ENCODE measurements around the gene FDPS.

DNA sequence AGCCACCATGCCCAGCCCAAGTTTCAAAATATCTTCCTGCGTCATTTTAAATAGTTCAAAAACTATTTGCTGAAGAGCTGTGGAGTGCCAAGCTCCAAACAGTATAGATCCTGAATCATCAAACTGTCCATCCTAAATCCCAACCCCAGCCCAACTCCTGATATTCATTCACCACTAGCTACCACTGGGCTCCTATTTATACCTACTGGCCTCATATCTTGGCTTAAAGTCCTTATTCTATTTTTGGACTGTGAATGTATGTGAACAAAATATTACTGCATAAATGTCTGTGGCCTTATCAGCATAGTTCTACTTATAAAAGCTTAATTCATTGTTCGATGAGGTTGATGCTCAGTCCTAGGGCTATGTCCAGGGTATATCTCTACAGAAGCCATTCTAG, 41.3 kb upstream of the FDPS start:
- TF ChIP-seq, protein P1, sequence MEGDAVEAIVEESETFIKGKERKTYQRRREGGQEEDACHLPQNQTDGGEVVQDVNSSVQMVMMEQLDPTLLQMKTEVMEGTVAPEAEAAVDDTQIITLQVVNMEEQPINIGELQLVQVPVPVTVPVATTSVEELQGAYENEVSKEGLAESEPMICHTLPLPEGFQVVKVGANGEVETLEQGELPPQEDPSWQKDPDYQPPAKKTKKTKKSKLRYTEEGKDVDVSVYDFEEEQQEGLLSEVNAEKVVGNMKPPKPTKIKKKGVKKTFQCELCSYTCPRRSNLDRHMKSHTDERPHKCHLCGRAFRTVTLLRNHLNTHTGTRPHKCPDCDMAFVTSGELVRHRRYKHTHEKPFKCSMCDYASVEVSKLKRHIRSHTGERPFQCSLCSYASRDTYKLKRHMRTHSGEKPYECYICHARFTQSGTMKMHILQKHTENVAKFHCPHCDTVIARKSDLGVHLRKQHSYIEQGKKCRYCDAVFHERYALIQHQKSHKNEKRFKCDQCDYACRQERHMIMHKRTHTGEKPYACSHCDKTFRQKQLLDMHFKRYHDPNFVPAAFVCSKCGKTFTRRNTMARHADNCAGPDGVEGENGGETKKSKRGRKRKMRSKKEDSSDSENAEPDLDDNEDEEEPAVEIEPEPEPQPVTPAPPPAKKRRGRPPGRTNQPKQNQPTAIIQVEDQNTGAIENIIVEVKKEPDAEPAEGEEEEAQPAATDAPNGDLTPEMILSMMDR (IDR thresholded peaks at IDR 0.05), result no peak
- no peak for TF ChIP-seq POLR2A (IDR thresholded peaks at IDR 0.05)
